Calu3 (cell line): ENCODE results near the gene SLC39A11. TPM values are rescaled to one million over a fixed set of nuclear protein-coding genes. Genes with fewer than 3 reads are reported as not detected.

ENCODE experiments used
- BruUV-seq: library from RNA; stranded (reverse); fragments of 400-500 nt; replicated peaks from 2 replicates; lab custom pipeline; 2021; lab: Mats Ljungman, UMichigan
- CTCF ChIA-PET: fragments of 300-600 bp; sonication (Branson Sonifier 250); formaldehyde crosslinking; loops from one replicate; lab custom pipeline; 2022; ENCODE audit warnings: antibody characterized with exemption; lab: Charles Lee
- DNase-seq: peaks from one replicate; pipeline ENCODE4 v3.0.0; 2022
- H3K27ac Mint-ChIP-seq: one replicate; pipeline ENCODE4 v1.8.0; 2022; ENCODE audit warnings: mixed read lengths; ENCODE audit not compliant: unreplicated experiment
- H3K27me3 Mint-ChIP-seq: one replicate; pipeline ENCODE4 v1.8.0; 2022; ENCODE audit warnings: mixed read lengths; ENCODE audit not compliant: unreplicated experiment
- H3K36me3 Mint-ChIP-seq: one replicate; pipeline ENCODE4 v1.8.0; 2022; ENCODE audit warnings: mild to moderate bottlenecking, moderate library complexity, mixed read lengths; ENCODE audit not compliant: insufficient read depth, unreplicated experiment
- H3K4me1 Mint-ChIP-seq: one replicate; pipeline ENCODE4 v1.8.0; 2022; ENCODE audit warnings: mild to moderate bottlenecking, low read depth, mixed read lengths; ENCODE audit not compliant: unreplicated experiment
- H3K4me3 Mint-ChIP-seq: one replicate; pipeline ENCODE4 v1.8.0; 2022; ENCODE audit warnings: mild to moderate bottlenecking, low read depth, moderate library complexity, mixed read lengths; ENCODE audit not compliant: unreplicated experiment
- H3K9me3 Mint-ChIP-seq: one replicate; pipeline ENCODE4 v1.8.0; 2022; ENCODE audit warnings: low read depth, mixed read lengths; ENCODE audit not compliant: unreplicated experiment
- CTCF ChIP-seq: fragments of 200-600 bp; IDR thresholded peaks from one replicate; pipeline ENCODE4 v1.8.0; 2022; ENCODE audit warnings: antibody characterized with exemption; ENCODE audit not compliant: unreplicated experiment
- intact Hi-C: fragments of 100-400 bp; cut with micrococcal nuclease; formaldehyde crosslinking; loops from one replicate; pipeline ENCODE4 v1.10.0; 2022; ENCODE audit not compliant: unreplicated experiment
- total RNA-seq: library from RNA; stranded (reverse); gene quantifications from 2 replicates; pipeline ENCODE4 v1.2.3, GENCODE V29; 2022

The SLC39A11 gene
- total RNA-seq, 1 experiment from 2014 or later, result 60.3 TPM

- H3K9me3 Mint-ChIP-seq, result no peaks in the 10 kb centered on the region
- no TSS peak for BruUV-seq
- intact Hi-C loops, result no loop called here
- peaks cover 26% of the 10 kb centered on the region for H3K4me1 Mint-ChIP-seq
- TF ChIP-seq CTCF, result no peak
- no peaks in the 10 kb centered on the region for H3K36me3 Mint-ChIP-seq
- H3K27me3 Mint-ChIP-seq, result no peaks in the 10 kb centered on the region
- CTCF ChIA-PET, result no interaction called here
- H3K27ac Mint-ChIP-seq, result no peak overlapping the region
- H3K4me3 Mint-ChIP-seq, result no peak overlapping the region
- DNase-seq, result no peak
These were observed 161.3 kb downstream of the SLC39A11 start for GRCh38 chr17:72931163-72931562.

GRCh38 chr17:72930031-72930430 lies 162.5 kb downstream of the SLC39A11 start:
- no peak overlapping the region for H3K27ac Mint-ChIP-seq
- no peaks in the 10 kb centered on the region for H3K36me3 Mint-ChIP-seq
- H3K4me3 Mint-ChIP-seq, result no peak overlapping the region
- intact Hi-C loops, result no loop called here
- CTCF ChIA-PET, result no interaction called here
- no peak for DNase-seq
- H3K9me3 Mint-ChIP-seq, result no peaks in the 10 kb centered on the region
- no peaks in the 10 kb centered on the region for H3K27me3 Mint-ChIP-seq
- peaks cover 26% of the 10 kb centered on the region for H3K4me1 Mint-ChIP-seq
- TF ChIP-seq CTCF, result no peak
- no TSS peak for BruUV-seq

GRCh38 chr17:72928454-72929136 lies 163.9 kb downstream of the SLC39A11 start:
- peak; percentile 3 for DNase-seq
- intact Hi-C loops, result no loop called here
- TF ChIP-seq CTCF, result no peak
- Mint-ChIP-seq H3K9me3 (no peaks in the 10 kb centered on the region), H3K27me3 (no peaks in the 10 kb centered on the region), H3K27ac (no peak overlapping the region), H3K36me3 (no peaks in the 10 kb centered on the region), H3K4me1 (peaks cover 26% of the 10 kb centered on the region), H3K4me3 (no peak overlapping the region)
- BruUV-seq, result no TSS peak
- CTCF ChIA-PET, result interaction anchor here (0.6 kb wide), 1 partner anchor 80 kb away, joined by 12 read pairs; no protein-coding TSS in a partner anchor

- no peak overlapping the region for H3K27ac Mint-ChIP-seq
These were observed 164.7 kb downstream of the SLC39A11 start for GRCh38 chr17:72927760-72928159.

More at GRCh38 chr17:72927760-72928159, 164.7 kb downstream of the SLC39A11 start:
- H3K36me3 Mint-ChIP-seq, result no peaks in the 10 kb centered on the region
- no peaks in the 10 kb centered on the region for H3K27me3 Mint-ChIP-seq
- CTCF ChIA-PET, result no interaction called here
- intact Hi-C loops, result no loop called here
- no TSS peak for BruUV-seq
- DNase-seq, result no peak
- H3K9me3 Mint-ChIP-seq, result no peaks in the 10 kb centered on the region
- no peak for TF ChIP-seq CTCF
- peaks cover 26% of the 10 kb centered on the region for H3K4me1 Mint-ChIP-seq
- H3K4me3 Mint-ChIP-seq, result no peak overlapping the region
